GM21381 (cell line): ENCODE measurements around the gene ARHGAP11A.

Experiments used
- ATAC-seq: cut with Tn5 transposase; IDR thresholded peaks from one replicate; pipeline ENCODE4 v1.9.1; 2021; ENCODE audit warnings: mild to moderate bottlenecking, moderate library complexity; ENCODE audit not compliant: unreplicated experiment

ARHGAP11A gene

GRCh38 chr15:32656496-32656895, 41.2 kb downstream of the ARHGAP11A start:
- ATAC-seq, result no peak

GRCh38 chr15:32657198-32657883, 42.0 kb downstream of the ARHGAP11A start:
- no peak for ATAC-seq

GRCh38 chr15:32657941-32658340, 42.6 kb downstream of the ARHGAP11A start:
- ATAC-seq, result no peak

- ATAC-seq, result no peak
Observed at GRCh38 chr15:32659340-32660155, 44.2 kb downstream of the ARHGAP11A start.

GRCh38 chr15:32663671-32664070, 48.4 kb downstream of the ARHGAP11A start:
- no peak for ATAC-seq

- no peak for ATAC-seq
Observed at GRCh38 chr15:32664796-32665195, 49.5 kb downstream of the ARHGAP11A start.

GRCh38 chr15:32667321-32667720, 52.0 kb downstream of the ARHGAP11A start:
- no peak for ATAC-seq

GRCh38 chr15:32668942-32669341, 53.6 kb downstream of the ARHGAP11A start:
- no peak for ATAC-seq

- no peak for ATAC-seq
Observed at GRCh38 chr15:32669896-32670611, 54.8 kb downstream of the ARHGAP11A start.

- ATAC-seq, result no peak
Observed at GRCh38 chr15:32670623-32671022, 55.3 kb downstream of the ARHGAP11A start.

- ATAC-seq, result no peak
Observed at GRCh38 chr15:32671339-32672325, 56.3 kb downstream of the ARHGAP11A start.

GRCh38 chr15:32674681-32675080, 59.4 kb downstream of the ARHGAP11A start:
- no peak for ATAC-seq

GRCh38 chr15:32675466-32675865, 60.2 kb downstream of the ARHGAP11A start:
- no peak for ATAC-seq

- no peak for ATAC-seq
Observed at GRCh38 chr15:32676169-32676568, 60.9 kb downstream of the ARHGAP11A start.

- no peak for ATAC-seq
Observed at GRCh38 chr15:32677238-32677750, 62.0 kb downstream of the ARHGAP11A start.

- ATAC-seq, result no peak
Observed at GRCh38 chr15:32679298-32679690, 64.0 kb downstream of the ARHGAP11A start.

- no peak for ATAC-seq
Observed at GRCh38 chr15:32682569-32682968, 67.3 kb downstream of the ARHGAP11A start.

GRCh38 chr15:32682977-32683630, 67.8 kb downstream of the ARHGAP11A start:
- ATAC-seq, result no peak

- ATAC-seq, result no peak
Observed at GRCh38 chr15:32683906-32684584, 68.7 kb downstream of the ARHGAP11A start.
